Ascending aorta (tissue), 2 donors: ENCODE data around the gene TNRC18. TPM values are rescaled to one million over a fixed set of nuclear protein-coding genes. Genes with fewer than 3 reads are reported as not detected.

Experiments
- DNase-seq, 2 donors: peaks; one replicate each; pipeline ENCODE4 v3.0.0-alpha.2; 2019; ENCODE audit warnings: low spot score in 2 of 2
- H3K27ac ChIP-seq, 2 donors: fragments of 200-600 bp; sonication (generic); one replicate each; pipeline ENCODE4 v1.5.1; 2016 to 2017; ENCODE audit warnings: mild to moderate bottlenecking in 1 of 2
- H3K27me3 ChIP-seq: fragments of 200-600 bp; sonication (generic); one replicate; pipeline ENCODE4 v1.5.1; 2017
- H3K36me3 ChIP-seq, 2 donors: fragments of 200-600 bp; sonication (generic); one replicate each; pipeline ENCODE4 v1.5.1; 2016
- H3K4me1 ChIP-seq, 2 donors: fragments of 200-600 bp; sonication (generic); one replicate each; pipeline ENCODE4 v1.5.1; 2016 to 2017; ENCODE audit warnings: mild to moderate bottlenecking in 1 of 2
- H3K4me3 ChIP-seq, 2 donors: fragments of 200-600 bp; sonication (generic); one replicate each; pipeline ENCODE4 v1.5.1; 2016 to 2017; ENCODE audit warnings: mild to moderate bottlenecking in 1 of 2
- H3K9me3 ChIP-seq, 2 donors: fragments of 200-600 bp; sonication (generic); one replicate each; pipeline ENCODE4 v1.5.1; 2016
- intact Hi-C: fragments of 100-400 bp; cut with DNase I; formaldehyde crosslinking; loops from one replicate; pipeline ENCODE4 v1.15.1; 2023
- total RNA-seq: library from RNA; depleted of rRNA; stranded (reverse); fragments of >200 nt; gene quantifications from one replicate; pipeline ENCODE4 v1.1.0, GENCODE V29; 2016
- TF ChIP-seq, protein P1 (sequence below), 3 experiments: fragments of 200-600 bp in 2 of 3; fragments of 450-650 bp in 1 of 3; sonication (generic) in 2 of 3; IDR thresholded peaks; one replicate each; pipeline ENCODE4 v1.5.1; 2016 to 2019; ENCODE audit warnings: antibody characterized with exemption in 3 of 3, mild to moderate bottlenecking in 1 of 3, moderate library complexity in 1 of 3

Gene TNRC18
- total RNA-seq, 1 donor from 2014 or later: 240 TPM

GRCh38 chr7:5395246-5395645, 28.4 kb downstream of the TNRC18 start:
- Histone ChIP-seq H3K4me3 (no peak overlapping the region), H3K27me3 (no peaks in the 10 kb centered on the region), H3K36me3 (peaks cover 37 to 39% of the 10 kb centered on the region in 2 donors), H3K27ac (peak overlapping the region in 1 of 2 donors; percentile 39), H3K9me3 (no peaks in the 10 kb centered on the region), H3K4me1 (peaks cover 4 to 20% of the 10 kb centered on the region in 2 donors)
- TF ChIP-seq, protein P1, sequence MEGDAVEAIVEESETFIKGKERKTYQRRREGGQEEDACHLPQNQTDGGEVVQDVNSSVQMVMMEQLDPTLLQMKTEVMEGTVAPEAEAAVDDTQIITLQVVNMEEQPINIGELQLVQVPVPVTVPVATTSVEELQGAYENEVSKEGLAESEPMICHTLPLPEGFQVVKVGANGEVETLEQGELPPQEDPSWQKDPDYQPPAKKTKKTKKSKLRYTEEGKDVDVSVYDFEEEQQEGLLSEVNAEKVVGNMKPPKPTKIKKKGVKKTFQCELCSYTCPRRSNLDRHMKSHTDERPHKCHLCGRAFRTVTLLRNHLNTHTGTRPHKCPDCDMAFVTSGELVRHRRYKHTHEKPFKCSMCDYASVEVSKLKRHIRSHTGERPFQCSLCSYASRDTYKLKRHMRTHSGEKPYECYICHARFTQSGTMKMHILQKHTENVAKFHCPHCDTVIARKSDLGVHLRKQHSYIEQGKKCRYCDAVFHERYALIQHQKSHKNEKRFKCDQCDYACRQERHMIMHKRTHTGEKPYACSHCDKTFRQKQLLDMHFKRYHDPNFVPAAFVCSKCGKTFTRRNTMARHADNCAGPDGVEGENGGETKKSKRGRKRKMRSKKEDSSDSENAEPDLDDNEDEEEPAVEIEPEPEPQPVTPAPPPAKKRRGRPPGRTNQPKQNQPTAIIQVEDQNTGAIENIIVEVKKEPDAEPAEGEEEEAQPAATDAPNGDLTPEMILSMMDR (IDR thresholded peaks at IDR 0.05): no peak
- no peak for DNase-seq
- intact Hi-C loops: no loop called here

DNA sequence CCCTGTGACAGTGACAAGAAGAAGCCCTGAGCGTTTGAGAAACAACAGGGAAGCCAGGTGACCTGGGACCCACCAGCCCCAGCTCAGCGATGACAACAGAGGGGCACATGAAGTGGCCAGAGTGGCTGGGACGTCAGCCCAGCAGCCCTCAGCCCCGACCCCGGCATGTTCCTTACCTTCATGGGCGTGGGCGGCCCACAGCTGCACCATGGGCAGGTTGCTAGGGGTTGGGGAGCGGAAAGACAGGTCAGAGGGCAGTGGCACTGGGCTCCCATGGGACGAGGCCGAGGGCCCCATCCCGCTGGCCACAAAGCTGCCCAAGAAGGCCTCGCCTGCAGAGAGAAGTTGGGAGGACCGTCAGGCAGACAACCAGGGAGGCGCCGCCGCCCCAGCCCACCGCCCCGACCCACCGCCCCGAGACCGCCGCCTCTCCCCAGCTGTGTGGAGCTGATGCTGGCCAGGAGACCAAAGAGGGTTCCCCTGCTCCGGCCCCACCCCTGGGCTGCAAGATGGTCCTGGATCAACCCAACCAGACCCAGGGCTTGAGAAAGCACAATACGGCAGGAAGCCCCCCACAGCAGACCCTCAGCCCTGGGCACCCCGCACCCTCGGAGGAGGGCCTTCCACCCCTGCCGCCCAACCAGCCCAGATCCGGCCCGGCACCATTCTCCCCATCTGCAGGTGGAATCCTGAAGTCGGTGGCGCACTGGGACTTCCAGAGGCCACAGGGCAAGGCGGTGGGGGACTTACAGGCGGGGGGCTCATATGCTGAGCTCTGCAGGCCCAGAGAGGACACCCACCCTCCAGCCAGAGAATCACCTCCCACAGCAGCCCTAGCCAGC, 29.1 kb downstream of the TNRC18 start:
- Histone ChIP-seq H3K27me3 (no peaks in the 10 kb centered on the region), H3K4me1 (peaks cover 4 to 20% of the 10 kb centered on the region in 2 donors), H3K36me3 (peaks cover 45% of the 10 kb centered on the region in 2 donors), H3K4me3 (no peak overlapping the region), H3K9me3 (no peaks in the 10 kb centered on the region), H3K27ac (peak overlapping the region in 1 of 2 donors; percentile 31)
- intact Hi-C loops: no loop called here
- TF ChIP-seq, protein P1 (IDR thresholded peaks at IDR 0.05): no peak
- no peak for DNase-seq

GRCh38 chr7:5393748-5394147, 29.9 kb downstream of the TNRC18 start:
- Histone ChIP-seq H3K36me3 (peaks cover 52% of the 10 kb centered on the region in 2 donors), H3K27me3 (no peaks in the 10 kb centered on the region), H3K4me1 (peaks cover 4 to 20% of the 10 kb centered on the region in 2 donors), H3K27ac (no peak overlapping the region), H3K9me3 (no peaks in the 10 kb centered on the region), H3K4me3 (no peak overlapping the region)
- no peak for DNase-seq
- intact Hi-C loops: no loop called here
- TF ChIP-seq, protein P1 (IDR thresholded peaks at IDR 0.05): no peak

- intact Hi-C loops: no loop called here
- Histone ChIP-seq H3K27me3 (no peaks in the 10 kb centered on the region), H3K9me3 (no peaks in the 10 kb centered on the region), H3K4me1 (peaks cover 4 to 19% of the 10 kb centered on the region in 2 donors), H3K36me3 (peaks cover 54% of the 10 kb centered on the region in 2 donors), H3K4me3 (no peak overlapping the region), H3K27ac (peak overlapping the region in 1 of 2 donors; percentile 1)
- TF ChIP-seq, protein P1 (IDR thresholded peaks at IDR 0.05): no peak
- DNase-seq: no peak
Measured at GRCh38 chr7:5393328-5393727, 30.3 kb downstream of the TNRC18 start.

DNA sequence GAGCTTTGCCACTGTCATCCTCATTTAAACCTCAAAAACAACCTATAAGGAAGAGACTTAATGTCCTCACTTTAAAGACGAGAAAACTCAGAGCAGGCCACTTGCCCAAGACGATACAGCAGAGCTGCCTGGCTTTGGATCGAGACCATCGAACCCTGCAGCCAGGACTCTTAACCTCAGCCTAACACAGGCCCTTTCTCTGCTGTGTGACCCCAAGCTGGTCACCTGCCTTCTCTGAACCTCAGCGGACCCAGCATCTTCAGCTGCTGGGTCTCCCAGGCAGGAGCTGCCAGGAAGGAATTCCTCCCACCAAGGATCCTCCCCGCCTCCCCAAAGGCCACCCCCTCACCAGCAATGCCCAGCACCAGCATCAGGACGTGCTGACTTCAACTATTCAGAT, 32.7 kb downstream of the TNRC18 start:
- peaks cover 74 to 78% of the 10 kb centered on the region in 2 donors for H3K36me3 ChIP-seq
- TF ChIP-seq, protein P1 (IDR thresholded peaks at IDR 0.05): no peak
- H3K27me3 ChIP-seq: no peaks in the 10 kb centered on the region
- DNase-seq: no peak
- peaks cover 0 to 8% of the 10 kb centered on the region in 2 donors for H3K4me1 ChIP-seq
- no peak overlapping the region for H3K4me3 ChIP-seq
- H3K27ac ChIP-seq: peak overlapping the region; percentile 31 to 53
- no peaks in the 10 kb centered on the region for H3K9me3 ChIP-seq
- intact Hi-C loops: no loop called here
